CD8-positive, alpha-beta memory T cell (primary cell): Measurements from ENCODE around the gene VPS13D. TPM values are rescaled to one million over a fixed set of nuclear protein-coding genes. Genes with fewer than 3 reads are reported as not detected.

Experiments
- CTCF ChIA-PET: fragments of 350-600 bp; sonication (Branson Sonifier 250); formaldehyde crosslinking; loops from one replicate; lab custom pipeline; 2021; ENCODE audit warnings: antibody characterized with exemption; lab: Charles Lee
- POLR2A ChIA-PET: fragments of 350-600 bp; sonication (Branson Sonifier 250); formaldehyde crosslinking; loops from one replicate; lab custom pipeline; 2021; ENCODE audit warnings: antibody characterized with exemption; lab: Charles Lee
- DNase-seq, 5 donors: peaks; one replicate each; pipeline versions ENCODE4 v3.0.0 to v3.0.0-alpha.2; 2020 to 2022; ENCODE audit warnings: mixed read lengths in 1 of 5
- H3K27ac ChIP-seq: one replicate; pipeline ENCODE4 v1.7.0; 2013; ENCODE audit warnings: low read depth, mild to moderate bottlenecking, low read length, moderate library complexity
- H3K27me3 ChIP-seq: 2 replicates; pipeline ENCODE4 v1.7.0; 2013; ENCODE audit warnings: low read length, mild to moderate bottlenecking; ENCODE audit not compliant: insufficient read depth, poor library complexity, severe bottlenecking
- H3K36me3 ChIP-seq: 2 replicates; pipeline ENCODE4 v1.7.0; 2013; ENCODE audit warnings: mild to moderate bottlenecking, low read length, moderate library complexity; ENCODE audit not compliant: insufficient read depth
- H3K4me1 ChIP-seq: 2 replicates; pipeline ENCODE4 v1.7.0; 2013; ENCODE audit warnings: mild to moderate bottlenecking, low read length, moderate library complexity; ENCODE audit not compliant: insufficient read depth
- H3K4me3 ChIP-seq: 2 replicates; pipeline ENCODE4 v1.7.0; 2013; ENCODE audit warnings: mild to moderate bottlenecking, low read length
- H3K9me3 ChIP-seq: 2 replicates; pipeline ENCODE4 v1.7.0; 2013; ENCODE audit warnings: mild to moderate bottlenecking, low read length
- H3K27ac Mint-ChIP-seq, 8 donors: one replicate each; pipeline ENCODE4 v1.8.0; 2020 to 2021; ENCODE audit warnings: mixed read lengths in 8 of 8, mild to moderate bottlenecking in 6 of 8, inconsistent platforms in 3 of 8, moderate library complexity in 3 of 8
- H3K27me3 Mint-ChIP-seq, 2 donors: one replicate each; pipeline ENCODE4 v1.8.0; 2020 to 2021; ENCODE audit warnings: mixed read lengths in 2 of 2, mild to moderate bottlenecking in 1 of 2, moderate library complexity in 1 of 2
- H3K36me3 Mint-ChIP-seq, 3 donors: one replicate each; pipeline ENCODE4 v1.8.0; 2020 to 2021; ENCODE audit warnings: mixed read lengths in 3 of 3, inconsistent platforms in 1 of 3, mild to moderate bottlenecking in 1 of 3
- H3K4me1 Mint-ChIP-seq, 3 donors: one replicate each; pipeline ENCODE4 v1.8.0; 2020 to 2021; ENCODE audit warnings: mixed read lengths in 3 of 3, inconsistent platforms in 1 of 3, mild to moderate bottlenecking in 1 of 3
- H3K4me3 Mint-ChIP-seq, 7 donors: one replicate each; pipeline ENCODE4 v1.8.0; 2020 to 2021; ENCODE audit warnings: mixed read lengths in 7 of 7, mild to moderate bottlenecking in 6 of 7, moderate library complexity in 4 of 7, inconsistent platforms in 2 of 7
- H3K9me3 Mint-ChIP-seq, 5 donors: one replicate each; pipeline ENCODE4 v1.8.0; 2020 to 2022; ENCODE audit warnings: mixed read lengths in 5 of 5, mild to moderate bottlenecking in 3 of 5, moderate library complexity in 2 of 5, inconsistent platforms in 1 of 5
- polyA plus RNA-seq: library from polyadenylated mRNA; unstranded; fragments of 300-500 nt; fragmentation: Illumina TruSeq; gene quantifications from one replicate; pipeline ENCODE4 v1.2.3, GENCODE V29; 2021
- total RNA-seq, 2 experiments: library from RNA; stranded (reverse); gene quantifications; one replicate each; pipeline ENCODE4 v1.2.3, GENCODE V29; 2021

The VPS13D gene
- total and polyA plus RNA-seq, 3 experiments from 2014 or later: 9.7 to 28.5 (median 24.1) TPM

DNA sequence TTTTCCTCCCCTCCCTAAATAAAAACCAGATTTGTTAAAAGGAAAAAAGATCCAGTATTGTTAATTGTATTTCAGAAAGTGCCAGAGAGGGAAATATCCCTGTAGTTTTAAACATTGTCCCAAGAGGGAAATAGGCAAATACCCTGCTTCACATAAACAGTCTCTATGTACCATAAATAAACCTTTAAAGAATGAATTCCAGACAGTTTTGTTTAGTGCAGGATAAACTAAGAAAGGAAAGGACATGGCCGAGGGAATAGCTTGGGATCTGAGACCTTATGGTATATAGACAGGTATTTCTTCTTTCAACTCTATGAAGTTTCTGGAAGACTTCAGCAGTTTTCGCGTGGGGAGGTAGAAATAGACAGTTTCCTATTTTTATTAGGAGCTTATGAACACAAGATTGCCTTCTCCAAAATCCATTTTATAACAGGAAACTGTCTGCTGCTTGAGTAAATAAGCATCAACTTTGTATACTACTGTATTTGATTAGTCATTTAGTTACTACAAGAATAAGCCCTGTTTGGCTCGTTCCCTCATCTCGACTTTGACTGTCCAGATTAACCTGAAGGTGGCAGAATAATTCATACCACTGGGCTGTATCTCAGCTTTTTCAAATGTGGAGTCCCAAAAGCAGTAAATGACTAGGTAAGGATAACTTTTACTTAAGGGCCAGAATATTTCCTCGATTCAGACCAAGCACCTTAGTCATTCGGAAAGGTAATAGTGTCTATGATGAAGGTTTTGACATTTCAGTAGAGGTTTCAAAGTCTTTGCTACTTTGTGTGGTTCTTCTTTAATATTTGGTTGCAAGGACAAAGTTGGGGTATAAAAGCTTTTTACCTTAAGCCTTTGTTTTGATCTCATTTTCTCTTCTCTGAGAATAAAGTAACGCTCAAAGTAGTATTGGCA lies 177.5 kb downstream of the VPS13D start:
- peak in 2 of 5 donors; percentile 6 to 34 for DNase-seq
- H3K9me3 Mint-ChIP-seq: peaks cover 0 to 9% (median 9%) of the 10 kb centered on the region in 5 donors
- POLR2A ChIA-PET: interaction anchor here (1.1 kb wide), 1 partner anchor 21 kb away, joined by 3 read pairs; no protein-coding TSS in a partner anchor
- CTCF ChIA-PET: interaction anchor here (0.8 to 3.2 kb wide), 5 partner anchors 11 to 211 kb away, joined by 3 to 27 read pairs (median 4); partner anchors contain the start of gene DHRS3
- no peaks in the 10 kb centered on the region for H3K27me3 Mint-ChIP-seq
- H3K36me3 Mint-ChIP-seq: peaks cover 26 to 73% (median 31%) of the 10 kb centered on the region in 3 donors
- peaks cover 24% of the 10 kb centered on the region for H3K4me1 ChIP-seq
- H3K36me3 ChIP-seq: peaks cover 21% of the 10 kb centered on the region
- peak overlapping the region in 3 of 8 donors; percentile 17 to 60 (median 49) for H3K27ac Mint-ChIP-seq
- no peak overlapping the region for H3K4me3 ChIP-seq
- peaks cover 6% of the 10 kb centered on the region for H3K9me3 ChIP-seq
- no peaks in the 10 kb centered on the region for H3K27me3 ChIP-seq
- H3K4me1 Mint-ChIP-seq: peaks cover 6 to 15% (median 7%) of the 10 kb centered on the region in 3 donors
- H3K4me3 Mint-ChIP-seq: no peak overlapping the region
- no peak overlapping the region for H3K27ac ChIP-seq

DNA sequence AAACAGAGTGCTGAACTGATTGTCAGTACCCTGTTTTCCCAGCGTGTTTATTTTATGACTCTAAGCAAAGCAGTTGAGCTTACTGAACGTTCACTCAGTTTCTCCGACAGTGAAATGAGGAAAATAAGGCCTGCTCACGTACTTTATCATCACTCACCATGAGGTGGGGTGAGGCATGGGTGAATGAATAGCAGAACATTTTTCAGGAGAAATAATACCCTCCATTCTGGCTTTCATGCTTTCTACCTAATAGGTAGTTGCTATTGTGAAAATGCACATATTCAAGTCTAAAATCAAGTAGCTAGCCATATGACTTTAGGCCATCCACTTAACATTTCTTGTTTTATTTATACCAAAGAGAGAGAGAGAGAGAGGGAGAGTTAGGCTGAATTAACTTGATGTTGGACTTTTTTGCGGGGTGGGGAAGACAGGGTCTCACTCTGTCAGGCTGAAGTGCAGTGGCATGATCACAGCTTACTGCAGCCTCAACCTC lies 178.2 kb downstream of the VPS13D start:
- no peak overlapping the region for H3K27ac ChIP-seq
- no peak overlapping the region for H3K4me3 ChIP-seq
- peaks cover 6% of the 10 kb centered on the region for H3K9me3 ChIP-seq
- H3K4me3 Mint-ChIP-seq: no peak overlapping the region
- DNase-seq: no peak
- ChIA-PET POLR2A (interaction anchor here (0.6 to 1.1 kb wide), 2 partner anchors 21 to 97 kb away, joined by 3 to 4 read pairs; no protein-coding TSS in a partner anchor), CTCF (interaction anchor here (0.7 to 3.2 kb wide), 6 partner anchors 12 to 210 kb away, joined by 3 to 27 read pairs (median 4); partner anchors contain the start of gene DHRS3)
- H3K27me3 ChIP-seq: no peaks in the 10 kb centered on the region
- peaks cover 21% of the 10 kb centered on the region for H3K36me3 ChIP-seq
- H3K27me3 Mint-ChIP-seq: no peaks in the 10 kb centered on the region
- peak overlapping the region in 1 of 8 donors; percentile 33 for H3K27ac Mint-ChIP-seq
- peaks cover 32 to 72% (median 32%) of the 10 kb centered on the region in 3 donors for H3K36me3 Mint-ChIP-seq
- peaks cover 6 to 15% (median 7%) of the 10 kb centered on the region in 3 donors for H3K4me1 Mint-ChIP-seq
- H3K4me1 ChIP-seq: peaks cover 24% of the 10 kb centered on the region
- H3K9me3 Mint-ChIP-seq: peaks cover 0 to 9% (median 9%) of the 10 kb centered on the region in 5 donors

DNA sequence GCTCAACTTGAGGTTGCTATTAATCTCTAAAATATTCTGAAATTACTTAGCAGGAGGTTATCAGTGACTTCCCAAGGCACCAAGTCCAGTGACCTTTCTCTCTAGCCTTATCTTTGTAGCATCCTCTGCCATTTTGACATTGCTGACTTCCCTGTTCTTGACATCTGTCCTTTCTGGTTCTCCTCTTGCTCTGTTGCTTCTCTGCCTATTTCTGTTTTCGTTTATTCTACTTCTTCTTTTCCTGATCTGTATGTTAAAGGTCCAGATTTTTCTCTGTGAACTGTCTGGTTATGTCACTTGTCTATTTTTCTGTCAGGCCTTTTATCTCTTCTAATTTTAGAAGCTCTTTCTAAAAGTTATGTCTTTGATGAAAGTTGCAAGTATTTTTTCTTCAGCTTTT lies 178.8 kb downstream of the VPS13D start:
- Mint-ChIP-seq H3K36me3 (peaks cover 27 to 66% (median 29%) of the 10 kb centered on the region in 3 donors), H3K27ac (peak overlapping the region in 3 of 8 donors; percentile 46 to 76 (median 73)), H3K4me3 (no peak overlapping the region), H3K4me1 (peaks cover 6 to 15% (median 7%) of the 10 kb centered on the region in 3 donors), H3K27me3 (no peaks in the 10 kb centered on the region), H3K9me3 (peaks cover 0 to 9% (median 9%) of the 10 kb centered on the region in 5 donors)
- H3K4me3 ChIP-seq: no peak overlapping the region
- H3K36me3 ChIP-seq: peaks cover 18% of the 10 kb centered on the region
- no peak overlapping the region for H3K27ac ChIP-seq
- peaks cover 24% of the 10 kb centered on the region for H3K4me1 ChIP-seq
- DNase-seq: no peak
- ChIA-PET CTCF (interaction anchor here (0.7 to 3.2 kb wide), 2 partner anchors 101 to 210 kb away, joined by 4 to 27 read pairs; partner anchors contain the start of gene DHRS3), POLR2A (interaction anchor here (0.6 kb wide), 1 partner anchor 97 kb away, joined by 4 read pairs; no protein-coding TSS in a partner anchor)
- H3K27me3 ChIP-seq: no peaks in the 10 kb centered on the region
- H3K9me3 ChIP-seq: peaks cover 6% of the 10 kb centered on the region

GRCh38 chr1:12409681-12410080 lies 179.9 kb downstream of the VPS13D start:
- H3K4me3 Mint-ChIP-seq: no peak overlapping the region
- Histone ChIP-seq H3K27ac (no peak overlapping the region), H3K4me3 (no peak overlapping the region), H3K27me3 (no peaks in the 10 kb centered on the region), H3K9me3 (peaks cover 6% of the 10 kb centered on the region), H3K36me3 (peaks cover 9% of the 10 kb centered on the region), H3K4me1 (peaks cover 22% of the 10 kb centered on the region)
- peak overlapping the region in 2 of 8 donors; percentile 34 to 81 for H3K27ac Mint-ChIP-seq
- H3K4me1 Mint-ChIP-seq: peaks cover 7 to 25% (median 17%) of the 10 kb centered on the region in 3 donors
- DNase-seq: no peak
- ChIA-PET POLR2A (no interaction called here), CTCF (no interaction called here)
- no peaks in the 10 kb centered on the region for H3K27me3 Mint-ChIP-seq
- H3K36me3 Mint-ChIP-seq: peaks cover 22 to 61% (median 23%) of the 10 kb centered on the region in 3 donors
- H3K9me3 Mint-ChIP-seq: peaks cover 0 to 9% (median 9%) of the 10 kb centered on the region in 5 donors

DNA sequence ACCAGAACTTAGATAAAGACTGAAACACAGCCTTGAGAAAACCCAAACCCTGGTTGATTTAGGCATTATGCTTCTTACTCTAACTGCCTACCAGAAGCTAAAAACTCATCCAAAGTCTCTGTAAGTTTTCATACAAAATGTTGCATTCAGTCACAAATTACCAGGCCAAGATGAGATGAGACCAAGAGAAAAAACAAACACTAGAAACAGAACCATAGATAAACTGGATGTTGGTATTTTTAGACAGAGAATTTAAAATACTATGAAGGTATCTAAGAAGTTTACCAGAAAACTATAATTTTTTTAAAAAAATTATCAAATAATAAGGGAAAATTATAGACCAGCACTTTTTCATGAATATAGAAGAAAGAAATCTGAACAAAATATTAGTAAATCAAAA lies 180.5 kb downstream of the VPS13D start:
- peaks cover 8% of the 10 kb centered on the region for H3K36me3 ChIP-seq
- Mint-ChIP-seq H3K27ac (no peak overlapping the region), H3K27me3 (no peaks in the 10 kb centered on the region), H3K4me3 (no peak overlapping the region), H3K36me3 (peaks cover 23 to 59% (median 24%) of the 10 kb centered on the region in 3 donors), H3K4me1 (peaks cover 7 to 30% (median 22%) of the 10 kb centered on the region in 3 donors), H3K9me3 (peaks cover 0 to 9% (median 9%) of the 10 kb centered on the region in 5 donors)
- no peak overlapping the region for H3K27ac ChIP-seq
- no peaks in the 10 kb centered on the region for H3K27me3 ChIP-seq
- peaks cover 6% of the 10 kb centered on the region for H3K9me3 ChIP-seq
- ChIA-PET POLR2A (no interaction called here), CTCF (no interaction called here)
- no peak overlapping the region for H3K4me3 ChIP-seq
- peaks cover 19% of the 10 kb centered on the region for H3K4me1 ChIP-seq
- DNase-seq: no peak

GRCh38 chr1:12411098-12411497 lies 181.3 kb downstream of the VPS13D start:
- no peaks in the 10 kb centered on the region for H3K27me3 Mint-ChIP-seq
- H3K4me1 ChIP-seq: peaks cover 15% of the 10 kb centered on the region
- ChIA-PET CTCF (no interaction called here), POLR2A (no interaction called here)
- H3K9me3 Mint-ChIP-seq: peaks cover 0 to 9% (median 9%) of the 10 kb centered on the region in 5 donors
- DNase-seq: no peak
- H3K27me3 ChIP-seq: no peaks in the 10 kb centered on the region
- H3K4me3 Mint-ChIP-seq: no peak overlapping the region
- H3K4me3 ChIP-seq: no peak overlapping the region
- no peak overlapping the region for H3K27ac ChIP-seq
- H3K36me3 ChIP-seq: peaks cover 8% of the 10 kb centered on the region
- peaks cover 6% of the 10 kb centered on the region for H3K9me3 ChIP-seq
- peaks cover 23 to 56% (median 24%) of the 10 kb centered on the region in 3 donors for H3K36me3 Mint-ChIP-seq
- H3K27ac Mint-ChIP-seq: peak overlapping the region in 1 of 8 donors; percentile 61
- peaks cover 7 to 31% (median 22%) of the 10 kb centered on the region in 3 donors for H3K4me1 Mint-ChIP-seq

- Histone ChIP-seq H3K4me3 (no peak overlapping the region), H3K27me3 (no peaks in the 10 kb centered on the region), H3K9me3 (peaks cover 6% of the 10 kb centered on the region), H3K4me1 (peaks cover 13% of the 10 kb centered on the region), H3K27ac (no peak overlapping the region), H3K36me3 (peaks cover 8% of the 10 kb centered on the region)
- Mint-ChIP-seq H3K4me1 (peaks cover 7 to 32% (median 22%) of the 10 kb centered on the region in 3 donors), H3K4me3 (no peak overlapping the region), H3K27ac (no peak overlapping the region), H3K27me3 (no peaks in the 10 kb centered on the region), H3K36me3 (peaks cover 23 to 57% (median 25%) of the 10 kb centered on the region in 3 donors), H3K9me3 (peaks cover 0 to 9% (median 9%) of the 10 kb centered on the region in 5 donors)
- no peak for DNase-seq
- POLR2A ChIA-PET: no interaction called here
- CTCF ChIA-PET: no interaction called here
Observed at GRCh38 chr1:12411747-12412146, 181.9 kb downstream of the VPS13D start.
